ENCODE measurements around the gene C1orf159. TPM values are rescaled to one million over a fixed set of nuclear protein-coding genes. Genes with fewer than 3 reads are reported as not detected.
A peak's percentile ranks its signal among the peaks of the same experiment; 100 is the strongest.

C1orf159 gene
- total RNA-seq, 1 donor from 2014 or later: 21.3 TPM

- Mint-ChIP-seq H3K27ac (no peak overlapping the region), H3K27me3 (peaks cover 21% of the 10 kb centered on the region), H3K4me1 (ENCODE audit: low read depth) (peaks cover 6% of the 10 kb centered on the region), H3K4me3 (ENCODE audit: low read depth) (peak overlapping the region; percentile 77), H3K36me3 (ENCODE audit: insufficient read depth) (peaks cover 16% of the 10 kb centered on the region), H3K9me3 (ENCODE audit: low read depth) (peaks cover 5% of the 10 kb centered on the region)
- no peak for TF ChIP-seq CTCF (IDR thresholded peaks at IDR 0.05; ENCODE audit: unreplicated experiment)
- DNase-seq (ENCODE audit: low spot score, unreplicated experiment): no peak
These were observed 1.5 kb downstream of the C1orf159 start for GRCh38 chr1:1114431-1114830.

DNA sequence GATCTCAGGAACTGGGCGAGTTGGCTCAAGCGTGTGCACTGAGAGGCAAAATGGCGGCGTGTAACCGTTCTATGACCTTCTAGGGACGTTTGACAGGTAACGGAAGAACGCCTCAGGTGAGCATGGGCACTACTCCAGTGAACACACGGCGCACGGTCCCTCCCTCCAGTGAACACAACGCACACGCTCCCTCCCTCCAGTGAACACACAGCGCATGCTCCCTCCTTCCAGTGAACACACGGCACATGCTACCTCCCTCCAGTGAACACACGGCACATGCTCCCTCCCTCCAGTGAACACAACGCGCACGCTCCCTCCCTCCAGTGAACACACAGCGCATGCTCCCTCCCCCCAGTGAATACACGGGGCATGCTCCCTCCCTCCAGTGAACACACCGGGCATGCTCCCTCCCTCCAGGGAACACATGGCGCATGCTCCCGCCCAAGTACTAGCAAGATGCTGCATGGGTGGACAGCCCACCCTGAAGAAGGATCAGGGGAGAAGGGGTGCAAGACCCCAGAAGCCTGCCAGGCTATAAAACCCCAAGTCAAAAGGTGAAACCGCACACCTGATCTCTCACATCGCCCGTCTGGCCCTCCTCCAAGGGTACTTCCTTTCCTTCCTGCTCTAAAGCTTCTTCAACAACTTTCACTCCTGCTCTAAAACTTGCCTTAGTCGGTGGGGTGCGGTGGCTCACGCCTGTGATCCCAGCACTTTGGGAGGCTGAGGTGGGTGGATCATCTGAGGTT, 3.5 kb downstream of the C1orf159 start:
- H3K36me3 Mint-ChIP-seq (ENCODE audit: insufficient read depth): peaks cover 19% of the 10 kb centered on the region
- peaks cover 9% of the 10 kb centered on the region for H3K9me3 Mint-ChIP-seq (ENCODE audit: low read depth)
- H3K4me1 Mint-ChIP-seq (ENCODE audit: low read depth): peaks cover 6% of the 10 kb centered on the region
- H3K4me3 Mint-ChIP-seq (ENCODE audit: low read depth): no peak overlapping the region
- TF ChIP-seq CTCF (IDR thresholded peaks at IDR 0.05; ENCODE audit: unreplicated experiment): no peak
- H3K27ac Mint-ChIP-seq: no peak overlapping the region
- H3K27me3 Mint-ChIP-seq: peaks cover under 1% of the 10 kb centered on the region
- no peak for DNase-seq (ENCODE audit: low spot score, unreplicated experiment)

DNA sequence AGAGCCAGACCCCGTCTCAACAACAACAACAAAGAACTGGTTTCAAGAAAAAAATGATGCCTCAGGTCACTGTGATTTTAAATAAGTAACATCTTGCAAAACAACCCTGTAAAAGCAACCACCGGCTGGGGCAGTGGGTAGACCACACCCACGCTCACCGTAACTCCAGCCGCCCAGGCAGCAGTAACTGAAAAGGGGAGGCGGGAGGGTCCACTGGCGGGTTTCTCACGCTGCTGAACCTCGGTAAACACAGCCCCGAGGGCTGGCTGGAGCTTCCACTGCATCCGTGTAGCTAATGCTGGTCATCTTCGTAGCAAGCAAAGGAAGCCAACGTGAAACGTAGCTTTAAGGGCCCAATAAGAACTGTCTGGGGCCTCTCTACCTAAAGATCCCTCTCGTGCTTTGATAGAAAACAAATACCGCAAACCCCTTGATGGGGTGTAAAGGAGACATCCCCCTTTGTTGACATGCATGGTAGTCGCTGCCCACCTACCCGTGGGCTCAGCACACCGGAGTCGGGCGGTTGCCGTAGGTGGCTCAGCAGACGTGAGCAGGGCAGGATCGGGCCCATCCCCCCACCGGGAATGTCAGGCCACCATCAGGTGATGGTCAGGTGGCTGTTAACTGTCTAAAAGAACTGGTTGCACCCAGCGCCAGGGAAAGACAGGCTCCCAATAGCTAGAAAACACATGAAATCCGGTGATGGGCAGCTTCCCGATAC, 4.2 kb downstream of the C1orf159 start:
- no peak for DNase-seq (ENCODE audit: low spot score, unreplicated experiment)
- Mint-ChIP-seq H3K4me3 (ENCODE audit: low read depth) (no peak overlapping the region), H3K36me3 (ENCODE audit: insufficient read depth) (peaks cover 19% of the 10 kb centered on the region), H3K4me1 (ENCODE audit: low read depth) (peaks cover 6% of the 10 kb centered on the region), H3K9me3 (ENCODE audit: low read depth) (peaks cover 9% of the 10 kb centered on the region), H3K27me3 (no peaks in the 10 kb centered on the region), H3K27ac (no peak overlapping the region)
- no peak for TF ChIP-seq CTCF (IDR thresholded peaks at IDR 0.05; ENCODE audit: unreplicated experiment)

DNA sequence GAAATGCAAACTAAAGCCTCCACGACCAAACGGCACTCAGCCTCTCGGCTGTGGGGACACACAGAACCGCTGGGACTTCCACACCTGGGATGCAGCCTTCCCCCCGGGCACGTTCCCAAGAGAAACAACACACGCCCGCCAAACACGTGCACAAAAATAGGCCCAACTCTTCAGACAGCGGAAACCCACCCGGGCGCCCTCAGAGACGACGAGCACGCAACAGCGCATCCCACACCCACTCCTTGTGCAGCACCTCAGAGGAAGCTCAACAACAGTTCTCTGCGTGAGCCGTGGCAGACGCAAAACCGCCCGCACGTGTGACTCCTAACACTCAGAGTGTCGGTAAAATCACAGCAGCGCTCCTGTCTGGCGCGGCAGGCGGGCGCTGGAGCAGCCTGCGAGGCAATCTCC, 5.3 kb downstream of the C1orf159 start:
- peaks cover 6% of the 10 kb centered on the region for H3K4me1 Mint-ChIP-seq (ENCODE audit: low read depth)
- peaks cover 24% of the 10 kb centered on the region for H3K36me3 Mint-ChIP-seq (ENCODE audit: insufficient read depth)
- TF ChIP-seq CTCF (IDR thresholded peaks at IDR 0.05; ENCODE audit: unreplicated experiment): no peak
- H3K27ac Mint-ChIP-seq: no peak overlapping the region
- DNase-seq (ENCODE audit: low spot score, unreplicated experiment): no peak
- no peak overlapping the region for H3K4me3 Mint-ChIP-seq (ENCODE audit: low read depth)
- peaks cover 16% of the 10 kb centered on the region for H3K9me3 Mint-ChIP-seq (ENCODE audit: low read depth)
- no peaks in the 10 kb centered on the region for H3K27me3 Mint-ChIP-seq

- H3K4me3 Mint-ChIP-seq (ENCODE audit: low read depth): no peak overlapping the region
- TF ChIP-seq CTCF (IDR thresholded peaks at IDR 0.05; ENCODE audit: unreplicated experiment): no peak
- peaks cover 2% of the 10 kb centered on the region for H3K4me1 Mint-ChIP-seq (ENCODE audit: low read depth)
- DNase-seq (ENCODE audit: low spot score, unreplicated experiment): no peak
- no peak overlapping the region for H3K27ac Mint-ChIP-seq
- peaks cover 16% of the 10 kb centered on the region for H3K9me3 Mint-ChIP-seq (ENCODE audit: low read depth)
- peaks cover 25% of the 10 kb centered on the region for H3K36me3 Mint-ChIP-seq (ENCODE audit: insufficient read depth)
- H3K27me3 Mint-ChIP-seq: no peaks in the 10 kb centered on the region
These were observed 6.1 kb downstream of the C1orf159 start for GRCh38 chr1:1109743-1110142.
